Nephron progenitor cell (in vitro differentiated cells): ENCODE results near the gene TOM1L2.

ENCODE experiments used
- DNase-seq: peaks from one replicate; pipeline ENCODE4 v3.0.0; 2021
- H3K27ac Mint-ChIP-seq: 2 replicates; pipeline ENCODE4 v1.8.0; 2021; ENCODE audit warnings: mild to moderate bottlenecking, moderate library complexity, mixed read lengths
- H3K27me3 Mint-ChIP-seq: 2 replicates; pipeline ENCODE4 v1.8.0; 2021; ENCODE audit warnings: mild to moderate bottlenecking, low read depth, mixed read lengths; ENCODE audit not compliant: poor library complexity
- H3K36me3 Mint-ChIP-seq: 2 replicates; pipeline ENCODE4 v1.8.0; 2021; ENCODE audit warnings: low read depth, mixed read lengths
- H3K4me1 Mint-ChIP-seq: 2 replicates; pipeline ENCODE4 v1.8.0; 2021; ENCODE audit warnings: mixed read lengths
- H3K4me3 Mint-ChIP-seq: 2 replicates; pipeline ENCODE4 v1.8.0; 2021; ENCODE audit warnings: mild to moderate bottlenecking, moderate library complexity, mixed read lengths
- H3K9me3 Mint-ChIP-seq: 2 replicates; pipeline ENCODE4 v1.8.0; 2021; ENCODE audit warnings: mild to moderate bottlenecking, moderate library complexity, mixed read lengths
- TF ChIP-seq, protein P1 (sequence below): fragments of 200-600 bp; sonication (generic); IDR thresholded peaks from 2 replicates; pipeline ENCODE4 v1.5.0; 2021; ENCODE audit warnings: antibody characterized with exemption

TOM1L2 gene

DNA sequence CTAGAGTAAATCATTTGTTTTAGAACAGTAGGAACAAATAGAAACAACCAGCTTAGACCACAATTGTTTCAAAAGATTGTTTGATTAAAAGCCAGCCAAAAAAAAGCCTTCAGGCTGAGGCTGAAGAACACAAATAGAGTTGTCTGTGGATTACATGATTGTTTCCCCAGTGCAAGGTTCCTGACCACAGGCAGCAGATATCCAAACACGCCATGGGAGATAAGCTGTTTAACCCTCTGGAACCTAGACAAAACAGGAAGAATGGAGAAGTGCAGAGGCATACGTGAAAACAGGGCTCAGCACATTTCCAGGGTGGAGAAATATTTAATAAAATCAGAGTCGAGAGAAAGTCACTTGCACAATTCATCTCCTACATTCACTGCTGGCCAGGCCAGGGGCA is 45.8 kb upstream of the TOM1L2 start:
- no peaks in the 10 kb centered on the region for H3K27me3 Mint-ChIP-seq
- peak overlapping the region; percentile 86 for H3K27ac Mint-ChIP-seq
- no peak overlapping the region for H3K4me3 Mint-ChIP-seq
- TF ChIP-seq, protein P1, sequence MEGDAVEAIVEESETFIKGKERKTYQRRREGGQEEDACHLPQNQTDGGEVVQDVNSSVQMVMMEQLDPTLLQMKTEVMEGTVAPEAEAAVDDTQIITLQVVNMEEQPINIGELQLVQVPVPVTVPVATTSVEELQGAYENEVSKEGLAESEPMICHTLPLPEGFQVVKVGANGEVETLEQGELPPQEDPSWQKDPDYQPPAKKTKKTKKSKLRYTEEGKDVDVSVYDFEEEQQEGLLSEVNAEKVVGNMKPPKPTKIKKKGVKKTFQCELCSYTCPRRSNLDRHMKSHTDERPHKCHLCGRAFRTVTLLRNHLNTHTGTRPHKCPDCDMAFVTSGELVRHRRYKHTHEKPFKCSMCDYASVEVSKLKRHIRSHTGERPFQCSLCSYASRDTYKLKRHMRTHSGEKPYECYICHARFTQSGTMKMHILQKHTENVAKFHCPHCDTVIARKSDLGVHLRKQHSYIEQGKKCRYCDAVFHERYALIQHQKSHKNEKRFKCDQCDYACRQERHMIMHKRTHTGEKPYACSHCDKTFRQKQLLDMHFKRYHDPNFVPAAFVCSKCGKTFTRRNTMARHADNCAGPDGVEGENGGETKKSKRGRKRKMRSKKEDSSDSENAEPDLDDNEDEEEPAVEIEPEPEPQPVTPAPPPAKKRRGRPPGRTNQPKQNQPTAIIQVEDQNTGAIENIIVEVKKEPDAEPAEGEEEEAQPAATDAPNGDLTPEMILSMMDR: no peak
- no peaks in the 10 kb centered on the region for H3K36me3 Mint-ChIP-seq
- peaks cover 8% of the 10 kb centered on the region for H3K4me1 Mint-ChIP-seq
- no peak for DNase-seq
- no peaks in the 10 kb centered on the region for H3K9me3 Mint-ChIP-seq

GRCh38 chr17:18016426-18016825 is 44.2 kb upstream of the TOM1L2 start:
- DNase-seq: no peak
- peaks cover 8% of the 10 kb centered on the region for H3K36me3 Mint-ChIP-seq
- H3K27ac Mint-ChIP-seq: no peak overlapping the region
- no peaks in the 10 kb centered on the region for H3K9me3 Mint-ChIP-seq
- H3K4me1 Mint-ChIP-seq: peaks cover 8% of the 10 kb centered on the region
- TF ChIP-seq, protein P1: no peak
- no peaks in the 10 kb centered on the region for H3K27me3 Mint-ChIP-seq
- no peak overlapping the region for H3K4me3 Mint-ChIP-seq

DNA sequence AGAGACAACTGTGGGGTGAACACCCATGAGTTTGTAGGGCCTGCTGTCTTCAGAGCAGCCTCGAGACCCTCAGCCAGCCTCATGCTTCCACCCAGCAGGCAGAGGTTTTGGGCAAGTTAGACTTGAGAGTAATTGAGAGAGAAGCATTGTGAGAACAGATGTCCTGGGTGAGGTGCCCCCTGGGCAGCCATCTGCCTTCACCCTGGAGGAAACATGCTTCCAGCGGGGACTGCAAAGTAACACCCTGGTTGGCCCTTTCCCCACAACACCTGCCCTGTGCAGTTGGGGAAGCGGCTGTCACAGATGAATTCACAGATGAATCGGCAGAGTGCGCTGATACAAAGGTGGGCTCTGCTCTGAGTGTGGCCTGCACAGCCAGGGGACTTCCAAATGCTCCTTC is 43.4 kb upstream of the TOM1L2 start:
- H3K27ac Mint-ChIP-seq: no peak overlapping the region
- peaks cover 8% of the 10 kb centered on the region for H3K4me1 Mint-ChIP-seq
- no peak overlapping the region for H3K4me3 Mint-ChIP-seq
- H3K9me3 Mint-ChIP-seq: peaks cover under 1% of the 10 kb centered on the region
- H3K27me3 Mint-ChIP-seq: no peaks in the 10 kb centered on the region
- TF ChIP-seq, protein P1: no peak
- peaks cover 10% of the 10 kb centered on the region for H3K36me3 Mint-ChIP-seq
- no peak for DNase-seq

GRCh38 chr17:18014006-18014405 is 41.8 kb upstream of the TOM1L2 start:
- Mint-ChIP-seq H3K4me3 (no peak overlapping the region), H3K9me3 (peaks cover 10% of the 10 kb centered on the region), H3K36me3 (peaks cover 23% of the 10 kb centered on the region), H3K27me3 (no peaks in the 10 kb centered on the region), H3K4me1 (peaks cover 8% of the 10 kb centered on the region), H3K27ac (no peak overlapping the region)
- TF ChIP-seq, protein P1: no peak
- no peak for DNase-seq

- peaks cover 6% of the 10 kb centered on the region for H3K27me3 Mint-ChIP-seq
- H3K4me3 Mint-ChIP-seq: no peak overlapping the region
- H3K36me3 Mint-ChIP-seq: peaks cover 23% of the 10 kb centered on the region
- DNase-seq: no peak
- H3K27ac Mint-ChIP-seq: no peak overlapping the region
- H3K4me1 Mint-ChIP-seq: peaks cover 15% of the 10 kb centered on the region
- H3K9me3 Mint-ChIP-seq: peaks cover 10% of the 10 kb centered on the region
- TF ChIP-seq, protein P1: no peak
Observed at GRCh38 chr17:18011286-18011685, 39.1 kb upstream of the TOM1L2 start.

- Mint-ChIP-seq H3K4me1 (peaks cover 12% of the 10 kb centered on the region), H3K27me3 (peaks cover 9% of the 10 kb centered on the region), H3K36me3 (peaks cover 23% of the 10 kb centered on the region), H3K4me3 (no peak overlapping the region), H3K27ac (no peak overlapping the region), H3K9me3 (peaks cover 10% of the 10 kb centered on the region)
- no peak for DNase-seq
- TF ChIP-seq, protein P1: no peak
Observed at GRCh38 chr17:18009609-18010420, 37.6 kb upstream of the TOM1L2 start.
